Activated CD4-positive, alpha-beta T cell treated with anti-CD3 and anti-CD28 coated beads, Interleukin-2, amount 10 ng/mL, durations not matched to agents 7 days and 5 days (primary cell): ENCODE results near the gene TRUB1. TPM values are rescaled to one million over a fixed set of nuclear protein-coding genes. Genes with fewer than 3 reads are reported as not detected.

ENCODE experiments used
- CTCF ChIA-PET: fragments of 350-600 bp; sonication (Branson Sonifier 250); formaldehyde crosslinking; loops from one replicate; lab custom pipeline; 2021; ENCODE audit warnings: antibody characterized with exemption; lab: Charles Lee
- POLR2A ChIA-PET: fragments of 350-600 bp; sonication (Branson Sonifier 250); formaldehyde crosslinking; loops from one replicate; lab custom pipeline; 2021; ENCODE audit warnings: antibody characterized with exemption; lab: Charles Lee
- DNase-seq: peaks from one replicate; pipeline ENCODE4 v3.0.0-alpha.2; 2020
- H3K27ac Mint-ChIP-seq: one replicate; pipeline ENCODE4 v1.8.0; 2021; ENCODE audit warnings: mild to moderate bottlenecking, moderate library complexity, mixed read lengths
- H3K27me3 Mint-ChIP-seq: one replicate; pipeline ENCODE4 v1.8.0; 2021; ENCODE audit warnings: mixed read lengths
- H3K36me3 Mint-ChIP-seq: one replicate; pipeline ENCODE4 v1.8.0; 2021; ENCODE audit warnings: low read depth, mixed read lengths
- H3K4me1 Mint-ChIP-seq: one replicate; pipeline ENCODE4 v1.8.0; 2021; ENCODE audit warnings: mixed read lengths
- H3K4me3 Mint-ChIP-seq: one replicate; pipeline ENCODE4 v1.8.0; 2021; ENCODE audit warnings: mild to moderate bottlenecking, moderate library complexity, mixed read lengths
- H3K9me3 Mint-ChIP-seq: one replicate; pipeline ENCODE4 v1.8.0; 2021; ENCODE audit warnings: mixed read lengths
- total RNA-seq, 2 experiments: library from RNA; stranded (reverse); gene quantifications; one replicate each; pipeline ENCODE4 v1.2.3, GENCODE V29; 2021

The TRUB1 gene
- total RNA-seq, 2 experiments from 2014 or later, result 12.3 to 12.4 TPM

- CTCF ChIA-PET, result interaction anchor here (1.4 kb wide), 2 partner anchors 21 to 34 kb away, joined by 3 to 4 read pairs; no protein-coding TSS in a partner anchor
- Mint-ChIP-seq H3K27me3 (no peaks in the 10 kb centered on the region), H3K9me3 (no peaks in the 10 kb centered on the region), H3K4me3 (no peak overlapping the region), H3K27ac (no peak overlapping the region), H3K4me1 (peaks cover 25% of the 10 kb centered on the region), H3K36me3 (peaks cover 34% of the 10 kb centered on the region)
- DNase-seq, result no peak
- POLR2A ChIA-PET, result no interaction called here
Observed at GRCh38 chr10:114957673-114958072, 19.7 kb downstream of the TRUB1 start.

GRCh38 chr10:114962441-114962840 lies 24.4 kb downstream of the TRUB1 start:
- Mint-ChIP-seq H3K27ac (no peak overlapping the region), H3K4me1 (peaks cover 7% of the 10 kb centered on the region), H3K36me3 (peaks cover 39% of the 10 kb centered on the region), H3K9me3 (no peaks in the 10 kb centered on the region), H3K4me3 (no peak overlapping the region), H3K27me3 (no peaks in the 10 kb centered on the region)
- CTCF ChIA-PET, result interaction anchor here (0.6 to 1.8 kb wide), 2 partner anchors 8 to 140 kb away, joined by 3 to 5 read pairs; partner anchors contain the start of gene FHIP2A
- no peak for DNase-seq
- POLR2A ChIA-PET, result no interaction called here

DNA sequence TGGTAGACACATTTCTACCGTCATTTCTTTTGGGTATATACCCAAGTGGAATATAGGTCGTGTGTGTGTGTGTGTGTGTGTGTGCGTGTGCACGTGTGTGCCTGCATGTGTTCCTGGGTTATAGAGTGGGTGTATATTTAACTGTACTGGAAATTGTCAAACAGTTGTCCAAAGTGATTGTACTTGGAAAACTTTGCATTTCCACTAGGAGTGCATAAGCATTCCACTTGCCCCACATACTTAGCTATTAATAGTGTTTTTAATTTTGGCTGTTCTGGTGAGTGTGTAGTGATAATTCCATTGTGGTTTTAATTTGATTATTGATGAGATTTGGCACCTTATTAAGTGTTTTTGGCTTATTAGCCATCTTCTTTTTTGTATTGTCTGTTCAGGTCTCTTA lies 25.9 kb downstream of the TRUB1 start:
- Mint-ChIP-seq H3K27me3 (no peaks in the 10 kb centered on the region), H3K4me1 (peaks cover 4% of the 10 kb centered on the region), H3K36me3 (peaks cover 41% of the 10 kb centered on the region), H3K9me3 (no peaks in the 10 kb centered on the region), H3K4me3 (no peak overlapping the region), H3K27ac (no peak overlapping the region)
- CTCF ChIA-PET, result no interaction called here
- no peak for DNase-seq
- POLR2A ChIA-PET, result no interaction called here

GRCh38 chr10:114967071-114967470 lies 29.1 kb downstream of the TRUB1 start:
- ChIA-PET POLR2A (no interaction called here), CTCF (no interaction called here)
- no peak overlapping the region for H3K27ac Mint-ChIP-seq
- peaks cover 17% of the 10 kb centered on the region for H3K4me1 Mint-ChIP-seq
- no peak overlapping the region for H3K4me3 Mint-ChIP-seq
- DNase-seq, result no peak
- H3K27me3 Mint-ChIP-seq, result no peaks in the 10 kb centered on the region
- H3K36me3 Mint-ChIP-seq, result peaks cover 29% of the 10 kb centered on the region
- no peaks in the 10 kb centered on the region for H3K9me3 Mint-ChIP-seq

DNA sequence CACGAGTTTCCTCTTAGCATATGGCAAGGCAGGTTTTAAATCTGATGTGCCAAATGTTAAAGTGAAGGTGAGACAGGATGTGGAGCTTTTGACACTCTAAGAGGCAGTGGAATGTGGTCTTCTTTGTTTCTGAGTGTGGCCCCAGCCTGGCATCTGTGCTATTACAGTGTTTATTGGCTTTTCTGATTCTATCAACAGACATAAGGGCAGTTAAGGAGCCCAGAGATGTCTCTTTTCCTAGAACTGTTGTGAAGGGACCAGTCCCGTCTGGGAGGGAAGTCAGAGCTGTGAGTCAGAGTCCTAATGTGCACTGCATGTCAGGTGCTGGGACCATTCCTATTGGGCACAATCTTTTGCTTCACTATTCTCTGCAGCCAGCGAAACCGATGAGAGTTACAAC lies 32.5 kb downstream of the TRUB1 start:
- Mint-ChIP-seq H3K36me3 (peaks cover 21% of the 10 kb centered on the region), H3K9me3 (no peaks in the 10 kb centered on the region), H3K27me3 (no peaks in the 10 kb centered on the region), H3K4me3 (no peak overlapping the region), H3K4me1 (peaks cover 17% of the 10 kb centered on the region), H3K27ac (peak overlapping the region; percentile 13)
- peak; percentile 14 for DNase-seq
- CTCF ChIA-PET, result interaction anchor here (1.2 kb wide), 1 partner anchor 24 kb away, joined by 3 read pairs; no protein-coding TSS in a partner anchor
- POLR2A ChIA-PET, result no interaction called here

DNA sequence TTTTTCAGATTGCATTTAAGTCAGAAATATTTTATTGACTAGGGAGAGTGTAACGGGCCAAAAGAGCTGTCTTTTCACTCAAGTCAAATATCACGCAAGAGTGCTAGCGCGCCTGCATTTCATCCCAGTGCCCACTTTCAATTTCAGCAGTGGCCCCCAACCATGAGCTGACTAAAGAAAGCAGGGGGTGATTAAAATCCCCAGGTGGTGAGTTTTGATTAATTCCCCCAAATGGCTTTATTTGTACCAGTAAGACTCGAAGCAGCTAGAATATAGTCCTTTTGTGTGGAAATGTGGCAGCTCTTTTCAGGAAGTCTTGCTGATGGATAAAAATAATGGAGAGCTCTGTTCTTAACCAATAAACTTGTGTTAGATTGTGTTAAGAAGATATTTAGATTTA lies 35.3 kb downstream of the TRUB1 start:
- Mint-ChIP-seq H3K9me3 (no peaks in the 10 kb centered on the region), H3K27me3 (no peaks in the 10 kb centered on the region), H3K4me1 (peaks cover 15% of the 10 kb centered on the region), H3K36me3 (peaks cover 19% of the 10 kb centered on the region), H3K4me3 (no peak overlapping the region), H3K27ac (no peak overlapping the region)
- ChIA-PET POLR2A (no interaction called here), CTCF (interaction anchor here (0.6 to 0.9 kb wide), 2 partner anchors 12 to 13 kb away, joined by 3 to 4 read pairs; no protein-coding TSS in a partner anchor)
- no peak for DNase-seq

DNA sequence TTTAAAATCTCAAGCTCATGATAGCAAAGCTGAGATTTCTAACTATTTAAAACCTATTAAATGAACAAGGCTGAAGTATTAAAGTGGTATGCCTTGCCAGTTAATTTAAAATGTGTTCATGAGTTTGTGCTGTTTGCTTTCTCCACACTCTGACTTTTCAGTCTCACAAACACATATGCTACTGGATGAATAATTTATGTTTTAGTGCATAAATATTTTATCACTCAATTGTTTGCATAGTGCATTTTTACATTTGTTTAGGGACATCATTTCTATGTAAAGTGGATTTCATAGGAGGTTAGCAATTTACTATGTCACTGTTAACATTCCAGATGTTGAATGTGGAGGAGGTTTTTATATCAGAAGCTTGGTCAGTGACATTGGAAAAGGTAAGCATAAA lies 36.0 kb downstream of the TRUB1 start:
- Mint-ChIP-seq H3K4me1 (peaks cover 13% of the 10 kb centered on the region), H3K27me3 (no peaks in the 10 kb centered on the region), H3K9me3 (no peaks in the 10 kb centered on the region), H3K36me3 (peaks cover 19% of the 10 kb centered on the region), H3K27ac (no peak overlapping the region), H3K4me3 (no peak overlapping the region)
- ChIA-PET CTCF (interaction anchor here (0.6 kb wide), 1 partner anchor 12 kb away, joined by 3 read pairs; no protein-coding TSS in a partner anchor), POLR2A (interaction anchor here (0.6 kb wide), 1 partner anchor 359 kb away, joined by 5 read pairs; no protein-coding TSS in a partner anchor)
- no peak for DNase-seq

- Mint-ChIP-seq H3K36me3 (peaks cover 20% of the 10 kb centered on the region), H3K9me3 (no peaks in the 10 kb centered on the region), H3K27ac (no peak overlapping the region), H3K27me3 (no peaks in the 10 kb centered on the region), H3K4me3 (no peak overlapping the region), H3K4me1 (peaks cover 11% of the 10 kb centered on the region)
- POLR2A ChIA-PET, result no interaction called here
- CTCF ChIA-PET, result no interaction called here
- no peak for DNase-seq
Observed at GRCh38 chr10:114974625-114975024, 36.6 kb downstream of the TRUB1 start.

DNA sequence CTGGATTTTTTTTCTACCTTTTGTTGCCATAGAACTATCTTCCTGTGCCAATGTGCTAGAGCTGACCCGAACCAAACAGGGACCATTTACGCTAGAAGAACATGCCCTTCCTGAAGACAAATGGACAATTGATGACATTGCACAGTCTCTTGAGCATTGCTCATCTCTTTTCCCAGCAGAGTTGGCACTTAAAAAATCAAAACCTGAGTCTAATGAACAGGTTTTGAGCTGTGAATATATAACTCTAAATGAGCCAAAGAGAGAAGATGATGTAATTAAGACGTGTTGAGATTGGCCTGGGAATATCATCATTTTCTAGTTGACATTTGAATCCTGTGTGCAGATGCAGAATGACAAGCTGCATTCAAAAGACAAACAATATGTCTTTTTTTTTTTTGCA lies 37.1 kb downstream of the TRUB1 start:
- no peak overlapping the region for H3K4me3 Mint-ChIP-seq
- no peaks in the 10 kb centered on the region for H3K27me3 Mint-ChIP-seq
- H3K27ac Mint-ChIP-seq, result no peak overlapping the region
- H3K4me1 Mint-ChIP-seq, result peaks cover 9% of the 10 kb centered on the region
- DNase-seq, result no peak
- POLR2A ChIA-PET, result no interaction called here
- peaks cover 25% of the 10 kb centered on the region for H3K36me3 Mint-ChIP-seq
- no peaks in the 10 kb centered on the region for H3K9me3 Mint-ChIP-seq
- CTCF ChIA-PET, result no interaction called here

DNA sequence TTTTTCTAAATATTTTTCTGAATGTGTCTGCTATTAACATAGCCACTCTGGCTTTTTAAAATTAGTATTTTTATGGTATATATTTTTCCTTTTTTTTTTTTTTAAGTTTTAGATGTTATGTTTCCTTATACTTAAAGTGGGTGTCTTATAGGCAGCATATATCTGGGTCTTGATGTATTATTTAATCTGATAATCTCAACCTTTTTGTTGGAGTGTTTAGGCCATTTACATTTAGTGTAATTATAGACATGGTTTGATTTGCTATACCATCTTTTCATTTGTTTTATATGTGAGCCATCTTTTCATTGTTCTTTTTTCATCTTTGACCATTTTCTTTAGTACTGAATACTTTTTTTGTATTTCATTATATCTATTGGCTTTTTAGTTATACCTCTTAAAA lies 45.0 kb downstream of the TRUB1 start:
- Mint-ChIP-seq H3K9me3 (peaks cover 24% of the 10 kb centered on the region), H3K4me3 (no peak overlapping the region), H3K4me1 (no peaks in the 10 kb centered on the region), H3K27me3 (no peaks in the 10 kb centered on the region), H3K27ac (no peak overlapping the region), H3K36me3 (peaks cover 47% of the 10 kb centered on the region)
- ChIA-PET POLR2A (no interaction called here), CTCF (no interaction called here)
- DNase-seq, result no peak

DNA sequence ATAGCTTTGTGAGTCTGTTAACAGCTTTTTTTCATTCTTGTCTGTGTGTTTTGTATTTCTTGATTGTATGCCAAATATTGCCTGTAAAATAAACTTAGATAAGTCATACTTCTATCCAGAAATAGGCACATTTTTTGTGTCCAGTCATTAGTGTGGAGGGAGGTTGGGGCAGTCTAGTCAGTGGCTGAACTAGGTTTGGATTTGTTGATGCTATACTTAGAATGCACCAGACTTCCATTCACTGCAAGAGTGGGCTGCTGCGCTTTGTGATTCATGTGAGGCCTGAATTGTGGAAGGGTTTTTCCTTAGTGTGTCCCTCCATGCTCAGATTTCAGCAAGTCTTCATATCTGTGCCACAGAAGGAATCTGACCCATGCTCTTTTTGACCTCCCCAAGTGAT lies 50.0 kb downstream of the TRUB1 start:
- Mint-ChIP-seq H3K27ac (no peak overlapping the region), H3K36me3 (peaks cover 27% of the 10 kb centered on the region), H3K4me1 (no peaks in the 10 kb centered on the region), H3K9me3 (peaks cover 21% of the 10 kb centered on the region), H3K4me3 (no peak overlapping the region), H3K27me3 (no peaks in the 10 kb centered on the region)
- ChIA-PET CTCF (no interaction called here), POLR2A (no interaction called here)
- DNase-seq, result no peak

DNA sequence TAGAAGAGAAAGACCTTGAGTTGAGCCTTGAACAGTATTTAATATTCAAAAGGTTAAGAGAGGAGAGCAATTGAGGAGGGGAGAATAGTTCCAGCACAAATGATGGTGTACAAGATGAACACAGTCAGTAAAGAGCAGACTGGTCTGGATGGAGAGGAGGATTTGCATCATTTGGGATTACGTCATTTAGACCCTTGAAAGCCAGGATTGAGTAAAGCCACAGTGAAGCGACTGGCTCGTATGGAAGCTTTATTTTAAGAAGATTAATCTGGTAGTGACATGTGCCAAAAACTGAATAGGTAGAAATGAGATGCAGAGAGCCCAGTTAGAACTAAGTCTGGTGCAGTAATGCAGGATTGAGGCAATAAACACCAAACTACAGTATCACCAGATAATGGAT lies 52.6 kb downstream of the TRUB1 start:
- ChIA-PET POLR2A (no interaction called here), CTCF (interaction anchor here (0.6 kb wide), 1 partner anchor 1146 kb away, joined by 3 read pairs; no protein-coding TSS in a partner anchor)
- H3K4me1 Mint-ChIP-seq, result no peaks in the 10 kb centered on the region
- H3K36me3 Mint-ChIP-seq, result peaks cover 7% of the 10 kb centered on the region
- H3K9me3 Mint-ChIP-seq, result peaks cover 1% of the 10 kb centered on the region
- no peaks in the 10 kb centered on the region for H3K27me3 Mint-ChIP-seq
- no peak for DNase-seq
- H3K27ac Mint-ChIP-seq, result no peak overlapping the region
- H3K4me3 Mint-ChIP-seq, result no peak overlapping the region

- Mint-ChIP-seq H3K4me3 (no peak overlapping the region), H3K36me3 (peaks cover 3% of the 10 kb centered on the region), H3K27me3 (no peaks in the 10 kb centered on the region), H3K27ac (no peak overlapping the region), H3K4me1 (no peaks in the 10 kb centered on the region), H3K9me3 (no peaks in the 10 kb centered on the region)
- POLR2A ChIA-PET, result interaction anchor here (0.6 kb wide), 1 partner anchor 15 kb away, joined by 3 read pairs; no protein-coding TSS in a partner anchor
- CTCF ChIA-PET, result interaction anchor here (0.6 kb wide), 1 partner anchor 1146 kb away, joined by 3 read pairs; no protein-coding TSS in a partner anchor
- DNase-seq, result no peak
Observed at GRCh38 chr10:114990991-114991390, 53.0 kb downstream of the TRUB1 start.
